Measurements from ENCODE around the gene DPP9.

DNA sequence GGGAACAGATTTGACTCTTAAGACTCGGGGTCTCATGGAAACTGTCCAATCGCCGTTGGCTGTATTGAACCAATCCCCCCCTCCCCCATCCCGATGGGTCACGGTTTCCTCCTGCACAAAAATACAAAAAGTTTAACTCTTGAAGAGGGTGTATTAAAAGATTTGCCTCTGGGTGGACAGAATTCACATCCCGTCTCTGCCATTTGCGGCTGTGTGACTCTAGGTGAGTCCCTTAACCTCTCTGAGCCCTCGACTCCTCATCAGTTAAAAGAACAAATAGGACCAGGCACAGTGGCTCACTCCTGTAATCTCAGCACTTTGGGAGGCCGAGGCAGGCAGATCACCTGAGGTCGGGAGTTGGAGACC is 36.6 kb upstream of the DPP9 start:
- TF ChIP-seq CTCF (IDR thresholded peaks at IDR 0.05) (no peak), POLR2A (IDR thresholded peaks at IDR 0.05) (no peak), POLR2AphosphoS5 (IDR thresholded peaks at IDR 0.05; ENCODE audit: insufficient read depth in 1 of 2, low read depth in 1 of 2) (no peak)
